ENCODE results near the gene FAM161B. TPM values are rescaled to one million over a fixed set of nuclear protein-coding genes. Genes with fewer than 3 reads are reported as not detected.

FAM161B gene
- total and polyA plus RNA-seq, 2 of the 8 experiments (the other 6 are each of a cell fraction or from before 2014, with no cell fraction given), result 0.14 to 0.32 TPM

- H3K23ac ChIP-seq (ENCODE audit: insufficient read length), result no peak overlapping the region
- no peak overlapping the region for H2AFZ ChIP-seq (ENCODE audit: low read length)
- no peak overlapping the region for H2BK12ac ChIP-seq (ENCODE audit: low read depth, low read length)
- peak overlapping the region; percentile 90 to 98 (median 93) for H3K4me3 ChIP-seq (ENCODE audit: extremely low read depth in 1 of 4, insufficient read depth in 2 of 4, low read depth in 3 of 4, low read length in 4 of 4)
- TF ChIP-seq RXRA (IDR thresholded peaks at IDR 0.05; ENCODE audit: insufficient read depth, low read depth, low read length) (no peak), RAD21 (IDR thresholded peaks at IDR 0.05 in 1 of 2, conservative IDR thresholded peaks at IDR 0.05 in 1 of 2; ENCODE audit: low read depth in 2 of 2, low read length in 2 of 2) (no peak), RFX5 (IDR thresholded peaks at IDR 0.05; ENCODE audit: borderline replicate concordance, low read depth, low read length) (no peak), JUND (IDR thresholded peaks at IDR 0.05; ENCODE audit: low read length) (no peak)
- no peak overlapping the region for H2AK5ac ChIP-seq (ENCODE audit: low read depth, low read length)
- H3K14ac ChIP-seq (ENCODE audit: insufficient read length), result no peak overlapping the region
- no peak overlapping the region for H3K56ac ChIP-seq (replicated peaks; ENCODE audit: insufficient read length, low read depth, low read length)
- peaks cover 0 to 2% (median 0%) of the 10 kb centered on the region in 4 experiments; a peak in 1 of 7 replicates for H3K4me1 ChIP-seq (replicated peaks in 1 of 4; ENCODE audit: control insufficient read depth in 3 of 4, insufficient read depth in 4 of 4, low read length in 3 of 4)
- H3K27me3 ChIP-seq (replicated peaks in 1 of 4; ENCODE audit: control insufficient read depth in 3 of 4, extremely low read depth in 1 of 4, insufficient read depth in 3 of 4, low read length in 3 of 4), result no peaks in the 10 kb centered on the region
- H3K79me2 ChIP-seq (ENCODE audit: control insufficient read depth in 1 of 2, insufficient read depth in 2 of 2, low read length in 2 of 2), result peaks cover 3 to 43% of the 10 kb centered on the region in 2 experiments; a peak in 3 of 4 replicates
- H2BK5ac ChIP-seq (ENCODE audit: low read depth, low read length), result no peak overlapping the region
- no peak overlapping the region for H3K27ac ChIP-seq (ENCODE audit: low read depth, low read length)
- peak overlapping the region; percentile 68 to 94 for H3K4me2 ChIP-seq (ENCODE audit: insufficient read depth in 1 of 2, low read depth in 2 of 2, low read length in 2 of 2)
- no peak overlapping the region for H2BK15ac ChIP-seq (ENCODE audit: low read length)
- DNase-seq (ENCODE audit: low read depth in 1 of 2, low spot score in 2 of 2) (no peak), FAIRE-seq (no peak)
- POLR2A ChIA-PET (ENCODE audit: partially characterized antibody), result interaction anchor here (0.6 to 2.7 kb wide), 8 partner anchors 14 to 297 kb away, joined by 3 to 18 read pairs (median 4); partner anchors contain the start of gene PTGR2
- no peaks in the 10 kb centered on the region for H3K79me1 ChIP-seq (ENCODE audit: low read depth, low read length)
- H4K91ac ChIP-seq (replicated peaks; ENCODE audit: insufficient read length, low read length), result no peak overlapping the region
- CTCF ChIA-PET (ENCODE audit: partially characterized antibody), result interaction anchor here (0.6 to 1.5 kb wide), 2 partner anchors 20 to 317 kb away, joined by 3 to 4 read pairs; no protein-coding TSS in a partner anchor
- no peak overlapping the region for H2BK120ac ChIP-seq (replicated peaks; ENCODE audit: low read depth, low read length)
- H3K23me2 ChIP-seq (ENCODE audit: low read depth, low read length), result peaks cover 10% of the 10 kb centered on the region
- H4K5ac ChIP-seq (ENCODE audit: insufficient read length, low read depth, low read length), result no peak overlapping the region
- no peak overlapping the region for H2BK20ac ChIP-seq (ENCODE audit: low read length)
- H3K4ac ChIP-seq (replicated peaks; ENCODE audit: insufficient read length, low read depth, low read length), result no peak overlapping the region
- peak overlapping the region; percentile 45 to 93 (median 84) for H3K9ac ChIP-seq (replicated peaks in 1 of 4; ENCODE audit: extremely low read depth in 1 of 4, low read depth in 3 of 4, low read length in 3 of 4)
- no peaks in the 10 kb centered on the region; a peak in 2 of 8 replicates for H3K36me3 ChIP-seq (ENCODE audit: control insufficient read depth in 2 of 4, insufficient read depth in 4 of 4, low read length in 3 of 4)
- H3K18ac ChIP-seq (ENCODE audit: extremely low read depth, low read length), result no peak overlapping the region
- no peaks in the 10 kb centered on the region for H4K20me1 ChIP-seq (replicated peaks in 1 of 2; ENCODE audit: control insufficient read depth in 1 of 2, insufficient read depth in 2 of 2, low read length in 2 of 2)
- no peaks in the 10 kb centered on the region for H3K9me3 ChIP-seq (ENCODE audit: insufficient read depth in 2 of 2, low read depth in 1 of 2, low read length in 1 of 2)
- WGBS, 2 experiments (ENCODE audit: extremely low coverage in 1 of 2, insufficient coverage in 1 of 2, insufficient read length in 1 of 2, insufficient replicate concordance in 2 of 2, low coverage in 1 of 2, low lambda C conversion rate in 2 of 2, missing lambda C conversion rate in 1 of 2), result 16% methylated on average over 7 of the region's 7 CpGs; no CpG with 5 or more reads in 1 of the 2 experiments
- no peak overlapping the region; the same call in 1 of the 2 replicates for H4K8ac ChIP-seq (ENCODE audit: extremely low read depth, insufficient read depth, low read length)
These were observed 62.6 kb downstream of the FAM161B start for GRCh38 chr14:73887318-73887616.
